Right lobe of liver (tissue), 6 donors: ENCODE data around the gene DNAH8. TPM values are rescaled to one million over a fixed set of nuclear protein-coding genes. Genes with fewer than 3 reads are reported as not detected.

Source experiments
- ATAC-seq, 4 donors: fragments of 200-7000 bp; cut with Tn5 transposase; one replicate each; pipeline ENCODE4 v1.9.1; 2020; ENCODE audit warnings: mild to moderate bottlenecking in 4 of 4, moderate library complexity in 4 of 4
- DNase-seq, 3 donors: peaks; one replicate each; pipeline ENCODE4 v3.0.0-alpha.2; 2020
- H3K27ac ChIP-seq, 3 donors: fragments of 200-600 bp; one replicate each; pipeline ENCODE4 v1.8.0; 2022
- H3K27me3 ChIP-seq, 2 donors: fragments of 200-600 bp; one replicate each; pipeline ENCODE4 v1.8.0; 2022
- H3K36me3 ChIP-seq, 4 donors: fragments of 200-600 bp; sonication (generic) in 1 of 4; one replicate each; pipeline versions ENCODE4 v1.5.1 to v1.8.0; 2017 to 2022; ENCODE audit warnings: control low read depth in 1 of 4
- H3K4me1 ChIP-seq, 4 donors: fragments of 200-600 bp; sonication (generic) in 1 of 4; one replicate each; pipeline versions ENCODE4 v1.5.1 to v1.8.0; 2017 to 2022; ENCODE audit warnings: control low read depth in 1 of 4
- H3K4me3 ChIP-seq, 3 donors: fragments of 200-600 bp; one replicate each; pipeline ENCODE4 v1.8.0; 2022
- H3K9me3 ChIP-seq, 4 donors: fragments of 200-600 bp; sonication (generic) in 1 of 4; one replicate each; pipeline versions ENCODE4 v1.5.1 to v1.8.0; 2017 to 2022; ENCODE audit warnings: control low read depth in 1 of 4
- POLR2A ChIP-seq: fragments of 450-650 bp; IDR thresholded peaks from one replicate; pipeline ENCODE4 v1.6.1; 2017; ENCODE audit warnings: antibody characterized with exemption, mild to moderate bottlenecking
- WGBS: methylation state at CpG from one replicate; pipeline ENCODE4 v1.1.6; 2018; ENCODE audit warnings: low coverage, low lambda C conversion rate; ENCODE audit not compliant: insufficient coverage; ENCODE audit errors: missing lambda C conversion rate; 5-methylcytosine and 5-hydroxymethylcytosine counted together
- intact Hi-C, 2 donors: fragments of 100-400 bp; cut with DNase I; formaldehyde crosslinking; loops; one replicate each; pipeline versions ENCODE4 v1.11.2 to v1.14.1; 2022
- total RNA-seq, 6 experiments: library from RNA; depleted of rRNA in 2 of 6; stranded (reverse); fragments of >200 nt in 2 of 6; fragmentation: NEBNext Ultra II Directional in 3 of 6; extraction: Animal tissue kit (Norgen Biotek cat#: 25700) in 3 of 6; gene quantifications; one replicate each; pipeline versions ENCODE4 v1.1.0 to v1.2.4, GENCODE V29; 2016 to 2023
- TF ChIP-seq, protein P1 (sequence below), 4 donors: fragments of 200-600 bp in 3 of 4; fragments of 450-650 bp in 1 of 4; IDR thresholded peaks; one replicate each; pipeline versions ENCODE4 v1.5.1 to v1.8.0; 2016 to 2022; ENCODE audit warnings: antibody characterized with exemption in 4 of 4, mild to moderate bottlenecking in 2 of 4
- donor health status: DM: no; HTN: yes; CAD: no.
- donor health status: DM: no; HTN: no; CAD: no.
- donor health status: DM: no; HTN: no; CAD: no.
- donor health status: DM: no; HTN: yes; CAD: no.
- donor health status: DM: no; HTN: yes; CAD: no.

Gene DNAH8
- total RNA-seq, 6 experiments from 2014 or later: 0.02 TPM; not detected in 5

DNA sequence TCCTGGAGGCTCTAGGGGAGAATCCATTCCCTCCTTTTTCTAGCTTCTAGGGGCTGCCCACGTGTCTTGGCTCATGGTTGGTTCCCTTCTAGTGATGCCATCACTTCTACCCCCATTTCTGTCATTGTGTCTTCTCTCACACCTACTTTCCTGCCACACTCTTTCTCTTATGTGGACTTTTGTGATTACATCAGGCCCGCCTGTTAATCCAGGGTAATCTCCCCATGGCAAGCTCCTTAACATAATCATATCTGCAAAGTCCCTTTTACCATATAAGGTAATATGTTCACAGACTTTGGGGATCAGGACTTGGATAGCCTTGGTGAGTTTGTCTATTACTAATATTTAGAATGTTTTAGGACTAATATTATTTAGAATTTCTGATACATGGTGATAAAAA, 111.9 kb downstream of the DNAH8 start:
- Histone ChIP-seq H3K4me1 (peaks cover 0 to 2% (median 0%) of the 10 kb centered on the region in 4 donors), H3K27ac (no peak overlapping the region), H3K9me3 (no peaks in the 10 kb centered on the region), H3K36me3 (no peaks in the 10 kb centered on the region), H3K27me3 (no peaks in the 10 kb centered on the region), H3K4me3 (no peak overlapping the region)
- DNase-seq: no peak
- 67% methylated on average over 2 of the region's 2 CpGs for WGBS
- ATAC-seq: no peak
- no peak for TF ChIP-seq POLR2A
- TF ChIP-seq, protein P1, sequence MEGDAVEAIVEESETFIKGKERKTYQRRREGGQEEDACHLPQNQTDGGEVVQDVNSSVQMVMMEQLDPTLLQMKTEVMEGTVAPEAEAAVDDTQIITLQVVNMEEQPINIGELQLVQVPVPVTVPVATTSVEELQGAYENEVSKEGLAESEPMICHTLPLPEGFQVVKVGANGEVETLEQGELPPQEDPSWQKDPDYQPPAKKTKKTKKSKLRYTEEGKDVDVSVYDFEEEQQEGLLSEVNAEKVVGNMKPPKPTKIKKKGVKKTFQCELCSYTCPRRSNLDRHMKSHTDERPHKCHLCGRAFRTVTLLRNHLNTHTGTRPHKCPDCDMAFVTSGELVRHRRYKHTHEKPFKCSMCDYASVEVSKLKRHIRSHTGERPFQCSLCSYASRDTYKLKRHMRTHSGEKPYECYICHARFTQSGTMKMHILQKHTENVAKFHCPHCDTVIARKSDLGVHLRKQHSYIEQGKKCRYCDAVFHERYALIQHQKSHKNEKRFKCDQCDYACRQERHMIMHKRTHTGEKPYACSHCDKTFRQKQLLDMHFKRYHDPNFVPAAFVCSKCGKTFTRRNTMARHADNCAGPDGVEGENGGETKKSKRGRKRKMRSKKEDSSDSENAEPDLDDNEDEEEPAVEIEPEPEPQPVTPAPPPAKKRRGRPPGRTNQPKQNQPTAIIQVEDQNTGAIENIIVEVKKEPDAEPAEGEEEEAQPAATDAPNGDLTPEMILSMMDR (IDR thresholded peaks at IDR 0.05): no peak
- intact Hi-C loops: no loop called here

DNA sequence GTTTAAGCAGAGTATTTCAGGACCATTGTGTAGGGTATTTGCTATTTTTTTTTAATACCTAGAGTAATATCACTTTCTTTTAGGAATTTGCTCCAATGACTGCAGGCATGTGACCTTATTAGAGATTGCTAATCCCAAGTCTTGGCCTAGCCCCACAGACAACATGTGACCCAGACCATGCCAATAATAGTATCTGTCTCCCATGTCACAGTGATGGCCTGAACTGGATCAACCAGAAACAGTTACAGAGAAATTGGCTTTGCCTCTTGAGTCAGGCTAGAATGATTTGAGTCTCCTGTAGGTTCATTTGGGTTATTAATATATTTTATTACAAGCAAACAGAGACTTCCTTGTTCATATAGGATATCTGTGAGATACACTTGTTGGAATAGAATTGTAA, 116.8 kb downstream of the DNAH8 start:
- Histone ChIP-seq H3K9me3 (no peaks in the 10 kb centered on the region), H3K4me3 (no peak overlapping the region), H3K4me1 (peaks cover 0 to 2% (median 0%) of the 10 kb centered on the region in 4 donors), H3K36me3 (no peaks in the 10 kb centered on the region), H3K27ac (no peak overlapping the region), H3K27me3 (no peaks in the 10 kb centered on the region)
- TF ChIP-seq POLR2A: no peak
- TF ChIP-seq, protein P1 (IDR thresholded peaks at IDR 0.05): no peak
- intact Hi-C loops: no loop called here
- no peak for DNase-seq
- ATAC-seq: no peak

DNA sequence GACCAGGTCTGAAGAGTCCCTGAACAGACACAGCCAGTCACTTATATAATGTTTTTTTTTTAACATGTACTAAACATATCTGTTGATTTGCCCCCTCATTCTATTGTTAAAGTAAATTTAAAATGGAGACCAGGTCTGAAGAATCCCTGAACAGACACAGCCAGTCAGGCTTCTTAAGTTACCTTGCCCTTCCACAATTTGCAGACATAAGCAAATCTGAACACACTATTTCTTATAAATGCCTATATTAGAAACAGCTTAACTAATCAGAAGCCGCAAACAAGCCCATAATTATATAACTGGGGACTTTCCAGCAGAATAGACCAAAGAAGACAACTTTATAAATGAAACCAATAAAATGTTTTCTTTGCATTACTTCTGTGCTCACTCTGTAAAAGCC, 118.2 kb downstream of the DNAH8 start:
- no peak overlapping the region for H3K27ac ChIP-seq
- H3K4me1 ChIP-seq: no peaks in the 10 kb centered on the region
- no peaks in the 10 kb centered on the region for H3K9me3 ChIP-seq
- no peak for DNase-seq
- ATAC-seq: no peak
- no peak for TF ChIP-seq POLR2A
- TF ChIP-seq, protein P1 (IDR thresholded peaks at IDR 0.05): no peak
- 93% methylated on average over 1 of the region's 1 CpG for WGBS
- no peaks in the 10 kb centered on the region for H3K27me3 ChIP-seq
- H3K36me3 ChIP-seq: no peaks in the 10 kb centered on the region
- no peak overlapping the region for H3K4me3 ChIP-seq
- intact Hi-C loops: no loop called here

DNA sequence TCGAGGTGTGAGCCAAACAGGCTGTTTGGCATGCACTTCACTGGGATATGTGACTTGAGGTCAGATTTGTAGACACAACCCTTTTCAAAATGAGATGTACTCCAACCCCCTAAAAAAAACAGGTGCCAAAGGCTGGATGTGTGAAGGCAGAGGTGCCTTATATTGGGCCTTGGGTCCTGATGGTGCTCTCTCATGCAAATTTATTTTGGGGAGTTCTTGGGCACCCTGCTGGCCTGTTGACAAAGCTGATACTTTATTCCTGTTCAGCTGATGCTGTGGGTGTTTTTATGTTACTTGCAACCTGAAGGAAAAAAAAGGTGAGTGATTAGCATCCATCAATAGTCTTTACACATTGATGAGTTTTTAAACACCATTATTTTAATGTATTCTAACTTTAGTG, 121.5 kb downstream of the DNAH8 start:
- Histone ChIP-seq H3K27me3 (no peaks in the 10 kb centered on the region), H3K27ac (no peak overlapping the region), H3K4me1 (no peaks in the 10 kb centered on the region), H3K36me3 (no peaks in the 10 kb centered on the region), H3K4me3 (no peak overlapping the region), H3K9me3 (no peaks in the 10 kb centered on the region)
- DNase-seq (no peak), ATAC-seq (no peak)
- WGBS: 40% methylated on average over 1 of the region's 1 CpG
- intact Hi-C loops: no loop called here
- TF ChIP-seq, protein P1 (IDR thresholded peaks at IDR 0.05): no peak
- no peak for TF ChIP-seq POLR2A

DNA sequence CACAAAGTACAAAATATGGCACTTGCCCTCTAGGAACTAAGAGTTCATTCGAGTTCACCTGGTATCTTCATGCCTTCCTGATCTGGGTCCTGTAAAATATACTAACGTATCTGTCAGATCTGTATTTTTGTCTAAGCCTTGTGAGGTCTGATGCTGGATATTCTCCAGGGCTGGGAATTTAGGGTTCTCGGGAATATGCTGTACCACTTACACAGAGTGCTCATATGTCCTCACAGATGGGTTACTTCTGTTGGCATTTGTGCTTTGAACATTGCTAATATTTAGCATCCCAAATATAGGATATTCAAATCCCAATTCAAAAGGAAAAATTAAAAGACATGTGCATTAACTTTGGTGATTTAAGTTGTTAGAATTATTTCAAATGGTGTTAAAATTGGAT, 122.0 kb downstream of the DNAH8 start:
- WGBS: 59% methylated on average over 3 of the region's 3 CpGs
- Histone ChIP-seq H3K36me3 (no peaks in the 10 kb centered on the region), H3K4me1 (no peaks in the 10 kb centered on the region), H3K9me3 (no peaks in the 10 kb centered on the region), H3K27me3 (no peaks in the 10 kb centered on the region), H3K4me3 (no peak overlapping the region), H3K27ac (no peak overlapping the region)
- TF ChIP-seq POLR2A: no peak
- TF ChIP-seq, protein P1 (IDR thresholded peaks at IDR 0.05): no peak
- intact Hi-C loops: no loop called here
- DNase-seq (no peak), ATAC-seq (no peak)
